IMR-90 (cell line): ENCODE data around the gene UST. TPM values are rescaled to one million over a fixed set of nuclear protein-coding genes. Genes with fewer than 3 reads are reported as not detected.

ENCODE experiments used
- ATAC-seq: fragments of 200-7000 bp; cut with Tn5 transposase; 2 replicates; pipeline ENCODE4 v1.9.1; 2020; ENCODE audit warnings: low read depth, mild to moderate bottlenecking, moderate library complexity
- BruUV-seq: library from RNA; stranded (reverse); fragments of 400-500 nt; replicated peaks from 2 replicates; lab custom pipeline; 2021; lab: Mats Ljungman, UMichigan
- CTCF ChIA-PET: fragments of 300-600 bp; formaldehyde crosslinking; extraction: SDS; loops from one replicate; lab custom pipeline; 2021; ENCODE audit warnings: antibody characterized with exemption; lab: Yijun Ruan, JAX
- POLR2A ChIA-PET: fragments of 300-600 bp; sonication (Branson Sonifier 250); formaldehyde crosslinking; loops from one replicate; lab custom pipeline; 2022; ENCODE audit warnings: antibody characterized with exemption; ENCODE audit not compliant: unreplicated experiment; lab: Charles Lee
- DNase-seq: peaks from one replicate; pipeline ENCODE4 v3.0.0; 2013
- H2AFZ ChIP-seq: replicated peaks from 2 replicates; pipeline ENCODE3; 2013; ENCODE audit warnings: low read length, mild to moderate bottlenecking; ENCODE audit not compliant: poor library complexity
- H2AK5ac ChIP-seq: 2 replicates; pipeline ENCODE4 v1.6.1; 2013; ENCODE audit warnings: low read depth, low read length, inconsistent platforms
- H2AK9ac ChIP-seq: replicated peaks from 2 replicates; pipeline ENCODE3; 2013; ENCODE audit warnings: mild to moderate bottlenecking, low read depth, low read length, moderate library complexity; ENCODE audit not compliant: poor library complexity
- H2BK120ac ChIP-seq: 2 replicates; pipeline ENCODE4 v1.6.1; 2013; ENCODE audit warnings: low read depth, low read length, inconsistent platforms
- H2BK15ac ChIP-seq: 3 replicates; pipeline ENCODE4 v1.6.1; 2013; ENCODE audit warnings: low read depth, low read length, inconsistent platforms
- H2BK20ac ChIP-seq: 2 replicates; pipeline ENCODE4 v1.6.1; 2013; ENCODE audit warnings: low read depth, mild to moderate bottlenecking, inconsistent platforms, low read length, moderate library complexity
- H2BK5ac ChIP-seq: 2 replicates; pipeline ENCODE4 v1.6.1; 2013; ENCODE audit warnings: mild to moderate bottlenecking, low read depth, low read length, inconsistent platforms; ENCODE audit not compliant: poor library complexity, severe bottlenecking
- H3K14ac ChIP-seq: replicated peaks from 2 replicates; pipeline ENCODE4 v1.6.1; 2013; ENCODE audit warnings: low read depth, low read length, inconsistent platforms
- H3K18ac ChIP-seq: 2 replicates; pipeline ENCODE4 v1.6.1; 2013; ENCODE audit warnings: low read depth, low read length, control low read depth
- H3K23ac ChIP-seq: 2 replicates; pipeline ENCODE4 v1.6.1; 2013; ENCODE audit warnings: low read depth, low read length, inconsistent platforms
- H3K27ac ChIP-seq: 2 replicates; pipeline ENCODE4 v1.5.1; 2013; ENCODE audit warnings: mild to moderate bottlenecking, control low read depth, low read length; ENCODE audit not compliant: insufficient read depth
- H3K27me3 ChIP-seq: 2 replicates; pipeline ENCODE4 v1.6.1; 2013; ENCODE audit warnings: low read length; ENCODE audit not compliant: control insufficient read depth, insufficient read depth
- H3K36me3 ChIP-seq: 2 replicates; pipeline ENCODE4 v1.6.1; 2013; ENCODE audit warnings: low read length, mixed read lengths; ENCODE audit not compliant: control insufficient read depth, insufficient read depth
- H3K4ac ChIP-seq: 2 replicates; pipeline ENCODE4 v1.6.1; 2013; ENCODE audit warnings: low read depth, low read length, inconsistent platforms
- H3K4me1 ChIP-seq: 2 replicates; pipeline ENCODE4 v1.6.1; 2013; ENCODE audit warnings: low read length, mixed read lengths; ENCODE audit not compliant: control insufficient read depth, insufficient read depth
- H3K4me2 ChIP-seq: 2 replicates; pipeline ENCODE4 v1.6.1; 2013; ENCODE audit warnings: low read depth, mild to moderate bottlenecking, control low read depth, low read length, moderate library complexity
- H3K4me3 ChIP-seq: 2 replicates; pipeline ENCODE4 v1.5.1; 2013; ENCODE audit warnings: low read depth, mild to moderate bottlenecking, control low read depth, low read length, moderate library complexity; ENCODE audit not compliant: insufficient read depth
- H3K56ac ChIP-seq: 2 replicates; pipeline ENCODE4 v1.6.1; 2013; ENCODE audit warnings: low read length, inconsistent platforms; ENCODE audit not compliant: insufficient read depth; ENCODE audit errors: extremely low read depth
- H3K79me1 ChIP-seq, 2 experiments: 2 replicates each; pipeline ENCODE4 v1.6.1; 2013; ENCODE audit warnings: low read length in 2 of 2, inconsistent platforms in 1 of 2, low read depth in 1 of 2
- H3K9ac ChIP-seq: 2 replicates; pipeline ENCODE4 v1.6.1; 2013; ENCODE audit warnings: low read depth, low read length, control low read depth
- H3K9me1 ChIP-seq: 2 replicates; pipeline ENCODE4 v1.6.1; 2013; ENCODE audit warnings: low read length, inconsistent platforms; ENCODE audit not compliant: insufficient read depth
- H3K9me3 ChIP-seq: 2 replicates; pipeline ENCODE4 v1.6.1; 2013; ENCODE audit warnings: low read length; ENCODE audit not compliant: control insufficient read depth, insufficient read depth
- H4K20me1 ChIP-seq: 2 replicates; pipeline ENCODE4 v1.6.1; 2013; ENCODE audit warnings: low read length, inconsistent platforms; ENCODE audit not compliant: insufficient read depth
- H4K5ac ChIP-seq: 2 replicates; pipeline ENCODE4 v1.6.1; 2013; ENCODE audit warnings: mild to moderate bottlenecking, low read depth, low read length, control low read depth
- H4K8ac ChIP-seq, 2 experiments: 2 replicates each; pipeline ENCODE4 v1.6.1; 2013; ENCODE audit warnings: low read depth in 2 of 2, low read length in 2 of 2, control low read depth in 1 of 2, inconsistent platforms in 1 of 2
- H4K91ac ChIP-seq: 2 replicates; pipeline ENCODE4 v1.6.1; 2013; ENCODE audit warnings: low read depth, low read length, inconsistent platforms; ENCODE audit not compliant: insufficient read depth
- BHLHE40 ChIP-seq: fragments of 150-350 bp; IDR thresholded peaks from 2 replicates; pipeline ENCODE4 v1.6.1; 2016; ENCODE audit warnings: mild to moderate bottlenecking, low read depth, low read length
- FOS ChIP-seq: fragments of 150-350 bp; IDR thresholded peaks from 2 replicates; pipeline ENCODE4 v1.6.1; 2016; ENCODE audit warnings: low read depth, low read length
- MAFK ChIP-seq: IDR thresholded peaks from 2 replicates; pipeline ENCODE4 v1.6.1; 2012; ENCODE audit warnings: low read depth, low read length, improper control_type of control experiment
- MAZ ChIP-seq: IDR thresholded peaks from 2 replicates; pipeline ENCODE4 v1.6.1; 2012; ENCODE audit warnings: low read depth, mild to moderate bottlenecking, low read length, improper control_type of control experiment, moderate library complexity, borderline replicate concordance
- POLR2A ChIP-seq: IDR thresholded peaks from 2 replicates; pipeline ENCODE4 v1.6.1; 2012; ENCODE audit warnings: mild to moderate bottlenecking, low read depth, low read length
- RAD21 ChIP-seq: IDR thresholded peaks from 2 replicates; pipeline ENCODE4 v1.6.1; 2012; ENCODE audit warnings: low read length, improper control_type of control experiment
- RFX5 ChIP-seq: IDR thresholded peaks from 2 replicates; pipeline ENCODE4 v1.8.0; 2012; ENCODE audit warnings: low read depth, mild to moderate bottlenecking, low read length, moderate library complexity
- WGBS, 2 experiments: methylation state at CpG; one replicate each; pipeline versions ENCODE4 v1.1.5 to v1.1.7; 2013; ENCODE audit warnings: missing lambda C conversion rate in 2 of 2; ENCODE audit not compliant: insufficient read length in 1 of 2; ENCODE audit errors: extremely low coverage in 2 of 2; 5-methylcytosine and 5-hydroxymethylcytosine counted together
- dilution Hi-C: fragments of 300-500 bp; cut with HindIII; formaldehyde crosslinking; loops from one replicate; pipeline ENCODE4 v1.14.3; 2018; ENCODE audit warnings: low sequenced_read_pairs; ENCODE audit not compliant: unreplicated experiment
- in situ Hi-C: fragments of 300-500 bp; cut with MboI; formaldehyde crosslinking; loops from 3 replicates; pipeline ENCODE4 v1.14.3; 2019; ENCODE audit warnings: low sequenced_read_pairs, inconsistent platforms, mixed read lengths
- intact Hi-C: fragments of 100-400 bp; cut with micrococcal nuclease; formaldehyde crosslinking; loops from 2 replicates; pipeline ENCODE4 v1.10.0; 2022
- polyA plus RNA-seq, 3 experiments: library from polyadenylated mRNA; depleted of rRNA; stranded (reverse); fragments of >200 nt; gene quantifications; 2 replicates each; pipeline ENCODE4 v1.2.3, GENCODE V29; 2012; ENCODE audit warnings: low replicate concordance in 1 of 3
- total RNA-seq: library from RNA; depleted of rRNA; stranded (reverse); fragments of >200 nt; gene quantifications from 2 replicates; pipeline ENCODE4 v1.2.3, GENCODE V29; 2012
- TF ChIP-seq, protein P1 (sequence below): conservative IDR thresholded peaks from 2 replicates; pipeline ENCODE4 v1.5.1; 2012; ENCODE audit warnings: mild to moderate bottlenecking, low read depth, low read length, improper control_type of control experiment

UST gene
- total and polyA plus RNA-seq, 2 of the 4 experiments (the other 2 are of a cell fraction): 7.7 to 13.8 TPM

DNA sequence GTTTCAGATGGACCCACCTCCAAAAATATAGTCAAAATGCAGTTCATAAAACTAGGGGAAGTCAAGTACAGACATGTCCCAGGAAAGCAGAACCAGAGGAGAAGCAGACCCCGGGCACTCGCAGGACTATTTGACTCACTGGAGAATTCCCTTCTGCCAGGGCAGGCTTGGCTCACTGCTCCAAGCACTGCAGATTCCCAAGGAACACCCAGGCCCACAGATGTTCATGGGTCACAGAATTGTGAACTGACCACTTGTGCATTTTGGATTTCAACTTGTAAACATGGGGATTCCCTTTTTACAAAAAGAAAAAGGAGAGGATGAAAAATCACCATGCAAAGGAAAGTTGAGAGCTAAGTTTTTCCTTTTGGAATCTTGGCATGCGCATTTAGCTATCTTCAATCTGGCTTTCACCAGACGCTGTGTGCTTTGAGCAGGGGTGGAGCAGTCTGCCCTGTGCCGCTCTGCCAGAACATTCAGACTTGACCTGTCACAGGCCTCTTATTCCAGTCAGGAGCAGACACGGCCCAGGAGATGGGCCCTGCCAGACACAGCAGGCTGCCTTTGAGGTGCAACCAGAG, 333.2 kb downstream of the UST start:
- no peak overlapping the region; the same call in 1 of the 2 replicates for H4K5ac ChIP-seq
- H2AFZ ChIP-seq: peak overlapping the region; percentile 28
- H3K4me2 ChIP-seq: no peak overlapping the region
- intact Hi-C loops (loop anchor here (1.0 to 5.0 kb wide), 4 partner anchors 43 to 501 kb away; partner anchors contain the start of gene UST), dilution Hi-C loops (no loop called here), in situ Hi-C loops (loop anchor here (5.0 kb wide), 1 partner anchor 347 kb away; no protein-coding TSS in a partner anchor)
- peak overlapping the region; percentile 1; the same call in 1 of the 2 replicates for H3K9ac ChIP-seq
- peaks cover 3% of the 10 kb centered on the region for H3K27me3 ChIP-seq
- no TSS peak for BruUV-seq
- H3K79me1 ChIP-seq: no peaks in the 10 kb centered on the region
- H3K23ac ChIP-seq: no peak overlapping the region
- no peaks in the 10 kb centered on the region for H4K20me1 ChIP-seq
- H2BK5ac ChIP-seq: peak overlapping the region; percentile 44
- no peaks in the 10 kb centered on the region for H3K36me3 ChIP-seq
- H2BK15ac ChIP-seq: 0 out of 3 replicates have a peak overlapping the region, but pooled peaks have one; percentile 8
- peak overlapping the region; percentile 2; the same call in 1 of the 2 replicates for H3K14ac ChIP-seq
- H4K91ac ChIP-seq: 0 out of 2 replicates have a peak overlapping the region, but pooled peaks have one; percentile 12
- peaks cover 3% of the 10 kb centered on the region; the same call in 1 of the 2 replicates for H3K9me1 ChIP-seq
- peak overlapping the region; percentile 27 for H3K18ac ChIP-seq
- H2AK5ac ChIP-seq: peak overlapping the region; percentile 65; the same call in 1 of the 2 replicates
- peak overlapping the region; percentile 29 for H2AK9ac ChIP-seq
- TF ChIP-seq RFX5 (no peak), MAFK (no peak), FOS (no peak), RAD21 (no peak), POLR2A (no peak), MAZ (no peak), BHLHE40 (no peak)
- TF ChIP-seq, protein P1, sequence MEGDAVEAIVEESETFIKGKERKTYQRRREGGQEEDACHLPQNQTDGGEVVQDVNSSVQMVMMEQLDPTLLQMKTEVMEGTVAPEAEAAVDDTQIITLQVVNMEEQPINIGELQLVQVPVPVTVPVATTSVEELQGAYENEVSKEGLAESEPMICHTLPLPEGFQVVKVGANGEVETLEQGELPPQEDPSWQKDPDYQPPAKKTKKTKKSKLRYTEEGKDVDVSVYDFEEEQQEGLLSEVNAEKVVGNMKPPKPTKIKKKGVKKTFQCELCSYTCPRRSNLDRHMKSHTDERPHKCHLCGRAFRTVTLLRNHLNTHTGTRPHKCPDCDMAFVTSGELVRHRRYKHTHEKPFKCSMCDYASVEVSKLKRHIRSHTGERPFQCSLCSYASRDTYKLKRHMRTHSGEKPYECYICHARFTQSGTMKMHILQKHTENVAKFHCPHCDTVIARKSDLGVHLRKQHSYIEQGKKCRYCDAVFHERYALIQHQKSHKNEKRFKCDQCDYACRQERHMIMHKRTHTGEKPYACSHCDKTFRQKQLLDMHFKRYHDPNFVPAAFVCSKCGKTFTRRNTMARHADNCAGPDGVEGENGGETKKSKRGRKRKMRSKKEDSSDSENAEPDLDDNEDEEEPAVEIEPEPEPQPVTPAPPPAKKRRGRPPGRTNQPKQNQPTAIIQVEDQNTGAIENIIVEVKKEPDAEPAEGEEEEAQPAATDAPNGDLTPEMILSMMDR: no peak
- peak overlapping the region; percentile 56; the same call in 1 of the 2 replicates for H2BK120ac ChIP-seq
- POLR2A ChIA-PET: no interaction called here
- H3K4ac ChIP-seq: peak overlapping the region; percentile 61
- 20% methylated on average over 1 of the region's 6 CpGs; no CpG with 5 or more reads in 1 of the 2 experiments for WGBS, 2 experiments
- DNase-seq: peak; percentile 73
- H4K8ac ChIP-seq: peak overlapping the region in 1 of 2 experiments; percentile 48; a peak in 3 of 4 replicates
- peak overlapping the region; percentile 22; the same call in 1 of the 2 replicates for H2BK20ac ChIP-seq
- H3K56ac ChIP-seq: no peak overlapping the region
- H3K27ac ChIP-seq: peak overlapping the region; percentile 77
- H3K4me3 ChIP-seq: no peak overlapping the region
- H3K9me3 ChIP-seq: no peaks in the 10 kb centered on the region
- peak; percentile 60 for ATAC-seq
- H3K4me1 ChIP-seq: peaks cover 18% of the 10 kb centered on the region
- CTCF ChIA-PET: interaction anchor here (0.9 to 1.5 kb wide), 5 partner anchors 18 to 502 kb away, joined by 3 to 6 read pairs (median 6); no protein-coding TSS in a partner anchor
